Calu3 (cell line): ENCODE results near the gene PCED1B. TPM values are rescaled to one million over a fixed set of nuclear protein-coding genes. Genes with fewer than 3 reads are reported as not detected.

Source experiments
- BruUV-seq: library from RNA; stranded (reverse); fragments of 400-500 nt; replicated peaks from 2 replicates; lab custom pipeline; 2021; lab: Mats Ljungman, UMichigan
- CTCF ChIA-PET: fragments of 300-600 bp; sonication (Branson Sonifier 250); formaldehyde crosslinking; loops from one replicate; lab custom pipeline; 2022; ENCODE audit warnings: antibody characterized with exemption; lab: Charles Lee
- DNase-seq: peaks from one replicate; pipeline ENCODE4 v3.0.0; 2022
- H3K27ac Mint-ChIP-seq: one replicate; pipeline ENCODE4 v1.8.0; 2022; ENCODE audit warnings: mixed read lengths; ENCODE audit not compliant: unreplicated experiment
- H3K27me3 Mint-ChIP-seq: one replicate; pipeline ENCODE4 v1.8.0; 2022; ENCODE audit warnings: mixed read lengths; ENCODE audit not compliant: unreplicated experiment
- H3K36me3 Mint-ChIP-seq: one replicate; pipeline ENCODE4 v1.8.0; 2022; ENCODE audit warnings: mild to moderate bottlenecking, moderate library complexity, mixed read lengths; ENCODE audit not compliant: insufficient read depth, unreplicated experiment
- H3K4me1 Mint-ChIP-seq: one replicate; pipeline ENCODE4 v1.8.0; 2022; ENCODE audit warnings: mild to moderate bottlenecking, low read depth, mixed read lengths; ENCODE audit not compliant: unreplicated experiment
- H3K4me3 Mint-ChIP-seq: one replicate; pipeline ENCODE4 v1.8.0; 2022; ENCODE audit warnings: mild to moderate bottlenecking, low read depth, moderate library complexity, mixed read lengths; ENCODE audit not compliant: unreplicated experiment
- H3K9me3 Mint-ChIP-seq: one replicate; pipeline ENCODE4 v1.8.0; 2022; ENCODE audit warnings: low read depth, mixed read lengths; ENCODE audit not compliant: unreplicated experiment
- CTCF ChIP-seq: fragments of 200-600 bp; IDR thresholded peaks from one replicate; pipeline ENCODE4 v1.8.0; 2022; ENCODE audit warnings: antibody characterized with exemption; ENCODE audit not compliant: unreplicated experiment
- intact Hi-C: fragments of 100-400 bp; cut with micrococcal nuclease; formaldehyde crosslinking; loops from one replicate; pipeline ENCODE4 v1.10.0; 2022; ENCODE audit not compliant: unreplicated experiment
- total RNA-seq: library from RNA; stranded (reverse); gene quantifications from 2 replicates; pipeline ENCODE4 v1.2.3, GENCODE V29; 2022

The PCED1B gene
- total RNA-seq, 1 experiment from 2014 or later, result 4.1 TPM

GRCh38 chr12:47065546-47065945 lies 13.9 kb upstream of the PCED1B start:
- H3K36me3 Mint-ChIP-seq, result no peaks in the 10 kb centered on the region
- intact Hi-C loops, result no loop called here
- DNase-seq, result no peak
- no peak for TF ChIP-seq CTCF
- H3K4me1 Mint-ChIP-seq, result peaks cover 12% of the 10 kb centered on the region
- H3K4me3 Mint-ChIP-seq, result no peak overlapping the region
- BruUV-seq, result no TSS peak
- no peak overlapping the region for H3K27ac Mint-ChIP-seq
- no peaks in the 10 kb centered on the region for H3K27me3 Mint-ChIP-seq
- CTCF ChIA-PET, result no interaction called here
- no peaks in the 10 kb centered on the region for H3K9me3 Mint-ChIP-seq

- CTCF ChIA-PET, result no interaction called here
- no peak for TF ChIP-seq CTCF
- Mint-ChIP-seq H3K27me3 (no peaks in the 10 kb centered on the region), H3K9me3 (no peaks in the 10 kb centered on the region), H3K4me1 (peaks cover 21% of the 10 kb centered on the region), H3K4me3 (no peak overlapping the region), H3K27ac (no peak overlapping the region), H3K36me3 (no peaks in the 10 kb centered on the region)
- intact Hi-C loops, result no loop called here
- DNase-seq, result no peak
- BruUV-seq, result no TSS peak
Observed at GRCh38 chr12:47066278-47067025, 13.0 kb upstream of the PCED1B start.

GRCh38 chr12:47067176-47067575 lies 12.2 kb upstream of the PCED1B start:
- H3K27me3 Mint-ChIP-seq, result no peaks in the 10 kb centered on the region
- intact Hi-C loops, result no loop called here
- H3K4me1 Mint-ChIP-seq, result peaks cover 24% of the 10 kb centered on the region
- BruUV-seq, result no TSS peak
- CTCF ChIA-PET, result no interaction called here
- no peak for DNase-seq
- no peaks in the 10 kb centered on the region for H3K9me3 Mint-ChIP-seq
- H3K4me3 Mint-ChIP-seq, result no peak overlapping the region
- H3K27ac Mint-ChIP-seq, result no peak overlapping the region
- H3K36me3 Mint-ChIP-seq, result no peaks in the 10 kb centered on the region
- TF ChIP-seq CTCF, result no peak

- intact Hi-C loops, result no loop called here
- Mint-ChIP-seq H3K4me3 (no peak overlapping the region), H3K27ac (no peak overlapping the region)
Observed at GRCh38 chr12:47067771-47068431, 11.5 kb upstream of the PCED1B start.

More at GRCh38 chr12:47067771-47068431, 11.5 kb upstream of the PCED1B start:
- no TSS peak for BruUV-seq
- H3K27me3 Mint-ChIP-seq, result no peaks in the 10 kb centered on the region
- TF ChIP-seq CTCF, result no peak
- CTCF ChIA-PET, result interaction anchor here (0.6 kb wide), 1 partner anchor 44 kb away, joined by 5 read pairs; no protein-coding TSS in a partner anchor
- H3K36me3 Mint-ChIP-seq, result no peaks in the 10 kb centered on the region
- peaks cover 24% of the 10 kb centered on the region for H3K4me1 Mint-ChIP-seq
- no peaks in the 10 kb centered on the region for H3K9me3 Mint-ChIP-seq
- DNase-seq, result no peak
